ENCODE data around the gene NEUROD2.

The NEUROD2 gene

DNA sequence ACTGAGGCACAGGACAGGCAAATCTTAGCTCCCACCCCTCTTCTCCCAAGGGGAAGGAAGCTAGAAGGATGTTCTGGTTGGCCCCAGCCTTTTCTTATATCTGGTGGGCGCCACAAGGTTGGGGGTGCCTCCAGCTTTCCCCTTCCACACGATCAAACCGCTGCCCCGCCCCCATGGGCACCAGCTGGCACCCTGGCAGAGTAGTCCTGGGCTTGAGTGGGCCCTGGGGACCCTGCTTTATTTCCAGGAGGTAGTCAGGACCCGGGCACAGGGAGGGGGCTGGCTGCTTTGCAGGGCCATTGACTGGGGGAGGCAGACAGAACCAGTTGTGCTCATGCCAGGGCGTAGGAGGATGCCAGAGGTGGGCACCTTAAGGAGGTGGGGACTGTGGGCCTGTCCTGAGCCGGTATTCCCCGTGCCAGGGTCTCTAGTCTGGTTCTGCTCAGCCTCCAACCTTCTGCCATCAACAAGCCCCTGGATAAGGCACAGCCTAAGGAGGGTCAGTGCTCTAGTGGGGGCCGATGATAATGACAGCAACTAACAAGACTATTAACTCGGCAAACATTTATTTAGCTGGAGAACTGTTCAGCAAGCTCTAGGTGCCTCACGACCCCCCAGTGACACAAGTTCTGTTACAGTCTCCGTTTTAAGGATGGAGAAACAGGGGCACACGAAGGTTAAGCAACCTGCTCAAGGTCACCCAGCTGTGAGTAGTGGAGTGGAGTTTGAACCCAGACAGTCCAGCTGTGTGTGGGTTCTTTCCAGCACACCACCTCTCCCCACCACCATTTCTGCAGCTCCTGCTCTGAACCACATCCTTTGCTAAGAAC lies 11.5 kb upstream of the NEUROD2 start:
- no peak for DNase-seq (ENCODE audit: low spot score)

DNA sequence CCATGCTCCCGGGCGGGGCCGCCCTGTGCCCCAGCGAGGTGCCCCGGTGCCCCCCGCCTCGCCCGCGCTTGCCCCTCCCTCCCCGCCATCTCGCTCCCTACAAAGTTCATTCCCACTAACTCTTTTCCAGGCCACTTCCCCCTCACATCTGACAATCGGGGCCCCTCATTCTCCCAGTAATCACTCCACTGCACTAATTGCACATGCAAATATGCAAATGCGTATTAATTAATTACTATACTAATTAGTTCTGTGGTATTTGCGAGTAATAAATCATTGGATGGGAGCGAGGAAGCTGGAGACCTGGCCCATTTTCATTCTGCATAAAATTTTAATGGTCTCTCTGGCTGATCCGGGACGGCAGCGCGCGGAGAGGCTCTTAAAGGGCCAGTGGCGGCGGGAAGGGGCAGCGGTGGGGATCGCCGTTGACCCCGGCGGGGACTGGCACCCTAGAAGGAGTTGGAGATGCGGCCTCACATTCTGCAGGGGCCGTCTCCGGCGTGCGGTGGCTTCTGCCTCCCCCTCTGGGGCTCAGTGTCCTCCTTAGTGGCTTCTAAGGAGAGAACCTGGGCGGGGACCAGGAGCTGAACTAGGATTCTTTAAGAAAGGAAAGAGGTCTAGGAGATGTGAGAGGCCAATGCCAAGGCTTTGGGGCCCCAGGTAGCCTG lies 10.7 kb upstream of the NEUROD2 start:
- no peak for DNase-seq (ENCODE audit: low spot score)

GRCh38 chr17:39617446-39618245 lies 9.9 kb upstream of the NEUROD2 start:
- no peak for DNase-seq (ENCODE audit: low spot score)

GRCh38 chr17:39617100-39617445 lies 9.4 kb upstream of the NEUROD2 start:
- no peak for DNase-seq (ENCODE audit: low spot score)

GRCh38 chr17:39615434-39615833 lies 7.7 kb upstream of the NEUROD2 start:
- no peak for DNase-seq (ENCODE audit: low spot score)

GRCh38 chr17:39614545-39615157 lies 6.9 kb upstream of the NEUROD2 start:
- DNase-seq (ENCODE audit: low spot score), result no peak

GRCh38 chr17:39612935-39613464 lies 5.3 kb upstream of the NEUROD2 start:
- DNase-seq (ENCODE audit: low spot score), result no peak

DNA sequence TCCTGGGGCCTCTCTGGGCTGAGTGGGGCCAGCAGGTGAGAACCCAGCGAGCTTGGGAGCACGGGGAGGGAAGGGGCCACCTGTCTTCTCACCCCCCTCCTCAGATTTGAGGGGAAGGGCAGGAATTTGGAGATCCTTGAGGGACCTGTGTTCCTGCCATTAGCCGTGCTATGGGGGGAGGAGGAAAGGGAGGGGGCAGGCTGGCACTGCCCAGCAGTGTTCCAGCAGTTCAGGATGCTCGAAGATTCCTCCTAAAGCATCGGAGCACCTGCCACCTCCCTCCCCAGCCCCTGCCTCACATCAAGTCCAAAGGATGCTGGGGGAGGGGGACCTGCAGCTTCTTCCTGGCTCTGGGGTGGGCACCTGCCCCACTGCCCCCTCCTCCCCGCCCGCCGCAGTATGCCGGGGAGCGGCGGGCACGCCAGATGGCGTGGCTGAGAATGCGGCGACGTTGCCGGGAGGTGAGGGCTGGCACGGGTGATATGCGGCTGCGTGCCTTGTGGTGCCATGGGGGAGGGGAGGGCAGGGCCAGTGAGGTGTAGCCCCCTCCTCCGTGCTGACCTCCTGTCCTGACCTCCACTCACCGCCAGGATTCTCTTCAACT lies 4.7 kb upstream of the NEUROD2 start:
- DNase-seq (ENCODE audit: low spot score), result no peak

DNA sequence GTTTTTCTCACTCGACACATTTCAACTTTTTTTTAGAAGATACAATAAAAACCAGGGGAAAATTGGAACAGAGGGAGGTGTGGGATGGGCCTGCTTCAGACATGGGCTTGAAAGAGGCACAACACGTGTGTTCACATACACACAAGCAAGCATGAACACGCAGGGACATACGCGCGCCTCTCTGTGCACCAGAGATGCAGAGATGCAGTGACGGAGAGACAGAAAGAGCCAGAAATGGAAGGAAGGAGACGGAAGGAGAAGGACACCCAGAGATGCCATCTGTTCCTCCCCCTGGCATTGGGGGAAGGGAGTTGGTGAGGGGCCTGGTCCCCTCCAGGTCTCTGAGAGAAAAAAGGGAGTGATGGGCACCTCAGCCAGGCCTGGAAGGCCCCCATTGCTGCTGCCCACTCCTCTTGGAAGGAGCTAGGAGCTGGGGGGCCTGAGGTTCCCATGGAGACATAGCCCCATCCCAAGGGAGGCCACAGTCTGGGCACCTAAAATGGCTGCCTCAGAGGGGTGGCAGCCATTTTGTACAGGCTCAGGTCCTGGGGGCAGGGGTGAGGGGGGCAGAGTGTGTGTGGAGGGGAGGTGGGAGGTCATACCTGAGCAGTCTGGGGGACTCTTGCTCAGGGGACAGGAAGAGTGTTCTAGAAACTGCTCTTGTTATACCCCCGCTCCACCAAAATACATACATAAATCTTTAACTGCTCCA lies 3.8 kb upstream of the NEUROD2 start:
- DNase-seq (ENCODE audit: low spot score), result no peak

GRCh38 chr17:39609416-39610025 lies 1.8 kb upstream of the NEUROD2 start:
- no peak for DNase-seq (ENCODE audit: low spot score)

- no peak for DNase-seq (ENCODE audit: low spot score)
Measured at GRCh38 chr17:39608142-39608981, 642 bp upstream of the NEUROD2 start.

GRCh38 chr17:39607057-39607850 lies 466 bp downstream of the NEUROD2 start:
- DNase-seq (ENCODE audit: low spot score), result no peak

DNA sequence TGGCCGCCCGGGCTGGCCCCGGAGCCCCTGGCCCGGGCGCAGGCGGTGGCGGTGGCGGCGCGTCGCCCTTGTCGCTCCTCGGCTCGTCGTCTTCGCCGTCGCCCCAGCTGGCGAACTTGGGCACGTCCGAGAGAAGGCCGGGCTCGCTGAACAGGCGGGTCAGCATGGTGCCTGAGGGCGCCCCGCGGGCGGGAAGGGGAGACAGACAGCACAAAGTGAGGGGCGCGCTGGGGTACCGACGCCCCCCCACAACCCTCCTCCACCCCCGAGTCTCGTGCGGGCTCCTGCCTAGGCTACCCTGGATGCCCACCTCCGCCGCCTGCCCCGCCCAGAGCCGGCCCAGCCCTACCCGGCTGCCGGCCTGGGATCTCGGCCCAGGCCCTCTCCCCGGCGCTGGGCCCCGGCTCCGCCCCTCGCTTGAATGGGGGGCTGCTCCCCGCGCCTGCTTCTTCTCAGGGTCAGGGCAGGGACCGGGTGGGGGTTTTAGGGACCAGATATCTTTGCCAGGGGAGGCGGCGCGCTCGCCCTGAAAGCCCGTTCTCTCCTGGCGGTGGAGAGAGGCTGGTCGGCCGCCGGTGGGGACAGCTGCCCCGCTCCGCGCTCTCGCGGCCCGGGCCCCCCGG lies 1.2 kb downstream of the NEUROD2 start:
- no peak for DNase-seq (ENCODE audit: low spot score)

DNA sequence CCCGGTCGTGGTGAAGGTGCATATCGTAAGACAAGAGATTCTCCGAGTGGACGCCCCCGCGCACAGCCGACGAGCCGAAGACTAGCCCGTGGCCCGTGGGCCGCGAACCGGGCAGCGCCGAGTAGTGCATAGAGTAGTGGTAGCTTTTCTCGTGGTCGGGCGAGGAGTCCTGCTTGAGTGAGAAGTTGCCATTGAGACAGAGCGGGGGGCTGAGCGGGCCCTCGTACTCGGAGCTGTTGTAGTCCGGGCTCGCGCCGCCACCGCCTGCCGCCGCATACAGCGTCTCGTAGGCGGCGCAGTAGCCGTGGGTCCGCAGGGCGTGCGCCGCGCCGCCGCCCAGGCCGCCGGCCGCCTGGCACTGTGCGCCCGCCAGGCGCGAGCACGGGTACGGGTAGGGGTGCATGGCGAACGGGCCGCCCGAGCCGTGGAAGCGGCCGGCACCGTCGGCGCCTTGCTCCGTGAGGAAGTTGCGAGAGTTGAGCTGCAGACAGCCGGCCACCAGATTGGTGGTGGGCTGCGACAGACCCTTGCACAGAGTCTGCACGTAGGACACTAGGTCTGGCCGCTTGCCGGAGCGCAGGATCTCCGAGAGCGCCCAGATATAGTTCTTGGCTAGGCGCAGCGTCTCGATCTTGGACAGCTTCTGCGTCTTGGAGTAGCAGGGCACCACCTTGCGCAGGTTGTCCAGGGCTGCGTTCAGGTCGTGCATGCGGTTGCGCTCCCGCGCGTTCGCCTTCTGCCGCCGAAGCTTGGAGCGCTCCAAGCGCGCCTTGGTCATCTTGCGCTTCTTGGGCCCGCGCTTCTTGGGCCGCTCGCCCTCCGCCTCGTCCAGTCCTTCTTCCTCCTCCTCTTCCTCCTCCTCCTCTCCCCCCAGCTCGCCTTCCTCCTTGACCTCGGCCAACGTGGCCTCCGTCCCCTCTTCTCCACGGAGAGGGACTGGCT lies 2.0 kb downstream of the NEUROD2 start:
- DNase-seq (ENCODE audit: low spot score), result no peak

GRCh38 chr17:39604911-39605491 lies 2.7 kb downstream of the NEUROD2 start:
- DNase-seq (ENCODE audit: low spot score), result no peak

DNA sequence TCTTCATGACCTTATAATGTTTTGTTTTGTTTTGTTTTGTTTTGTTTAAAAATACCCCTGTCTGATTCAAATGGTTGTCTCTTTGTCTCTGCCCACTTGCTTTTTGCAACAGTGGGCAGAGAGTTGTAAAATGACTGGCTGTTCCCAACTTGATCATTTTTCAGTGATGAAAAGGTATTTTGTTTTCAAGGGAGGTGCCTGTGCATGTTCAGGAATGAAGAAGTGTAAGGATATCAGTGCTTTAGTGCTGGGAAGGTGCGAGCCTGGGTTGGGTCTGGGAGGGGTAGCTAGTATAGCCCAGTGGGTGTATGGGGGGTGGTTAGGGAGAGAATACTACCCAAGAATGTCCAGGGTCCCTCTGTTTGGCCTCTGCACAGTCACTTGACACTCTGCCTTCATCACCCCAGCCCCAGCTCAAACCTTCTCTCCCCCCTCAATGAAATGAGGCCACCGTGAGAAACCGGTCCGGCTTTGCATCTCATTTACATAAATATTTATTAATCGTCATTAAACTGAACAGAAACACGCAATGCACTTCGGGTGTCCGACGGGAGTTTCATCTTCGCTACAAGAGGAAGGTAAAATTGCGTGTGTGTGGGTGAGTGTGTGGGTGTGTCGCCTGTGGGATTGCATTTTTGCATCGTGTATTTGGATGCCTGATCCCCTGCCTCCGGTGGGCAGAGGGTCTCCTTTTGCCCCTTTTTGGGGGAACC lies 4.3 kb downstream of the NEUROD2 start:
- DNase-seq (ENCODE audit: low spot score), result no peak

Data from SK-N-DZ (cell line).